GM21423 (cell line): ENCODE results near the gene P2RY2.

ENCODE experiments used
- ATAC-seq: cut with Tn5 transposase; IDR thresholded peaks from one replicate; pipeline ENCODE4 v1.9.1; 2021; ENCODE audit warnings: mild to moderate bottlenecking, moderate library complexity; ENCODE audit not compliant: unreplicated experiment

The P2RY2 gene

GRCh38 chr11:73281796-73282660 lies 63.9 kb downstream of the P2RY2 start:
- ATAC-seq: no peak

DNA sequence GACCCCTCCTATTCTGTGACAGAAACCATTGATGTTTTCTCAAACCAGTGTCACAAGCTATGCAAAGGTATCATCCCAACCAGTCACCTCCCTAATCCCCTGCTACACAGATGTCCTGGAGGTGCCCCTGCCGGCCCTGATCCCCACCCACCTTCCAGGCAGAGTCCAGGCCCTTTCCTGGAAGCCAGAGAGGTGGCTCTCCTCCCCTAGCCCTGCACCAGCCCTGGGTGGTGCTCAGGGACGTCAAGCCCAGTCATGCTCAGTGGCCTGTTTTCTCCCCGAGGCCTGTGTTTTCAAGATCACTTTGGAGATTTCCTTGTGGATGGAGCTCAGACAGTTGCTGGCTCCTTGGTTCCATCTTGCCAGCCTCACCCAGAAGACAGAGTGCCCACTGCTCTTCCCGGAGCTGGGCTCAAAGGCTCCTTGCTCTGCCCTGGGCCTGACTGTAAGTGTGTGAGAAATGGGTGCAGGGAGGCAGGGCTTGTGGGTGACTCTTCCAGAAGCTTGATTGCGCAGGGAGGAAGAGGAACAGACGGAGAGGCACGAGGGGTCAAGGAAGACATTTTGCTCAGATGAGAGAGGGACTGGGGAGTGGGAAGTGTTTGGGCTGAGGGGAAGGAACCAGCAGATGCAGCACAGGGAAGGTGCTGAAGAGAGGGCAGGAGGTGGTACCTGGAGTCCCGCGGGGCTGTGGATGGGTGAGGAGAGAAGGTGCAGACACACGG lies 65.4 kb downstream of the P2RY2 start:
- ATAC-seq: no peak

DNA sequence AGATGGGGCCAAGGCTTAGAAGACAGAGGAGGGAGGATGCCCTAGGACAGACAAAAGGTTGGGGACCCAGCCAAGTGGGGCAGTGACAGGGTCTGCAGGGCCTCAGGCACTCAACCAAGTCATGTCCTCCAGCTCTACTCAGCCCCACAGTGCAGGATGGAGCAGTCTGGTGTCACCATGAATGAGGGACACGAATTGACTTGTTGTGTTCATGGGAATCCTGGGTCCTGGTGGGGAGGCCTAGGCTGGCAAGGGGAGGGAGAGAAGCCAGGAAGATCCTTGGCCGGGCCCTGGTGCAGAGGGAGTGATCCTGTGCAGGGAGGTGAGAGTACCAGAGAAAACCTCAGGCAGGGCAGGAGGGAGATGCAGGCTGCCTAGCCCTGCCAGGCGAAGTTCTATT lies 66.0 kb downstream of the P2RY2 start:
- no peak for ATAC-seq

GRCh38 chr11:73285721-73286120 lies 67.6 kb downstream of the P2RY2 start:
- no peak for ATAC-seq
